K562 (cell line): ENCODE results near the gene RNF13. TPM values are rescaled to one million over a fixed set of nuclear protein-coding genes. Genes with fewer than 3 reads are reported as not detected.

Experiments used
- ARID1B ChIP-seq: fragments of 450-650 bp; IDR thresholded peaks from 2 replicates; pipeline ENCODE4 v1.6.1; 2016; ENCODE audit warnings: antibody characterized with exemption, mild to moderate bottlenecking, inconsistent platforms
- ATF4 ChIP-seq: fragments of 450-650 bp; formaldehyde crosslinking; IDR thresholded peaks from 2 replicates; pipeline ENCODE4 v1.4.0; 2022; ENCODE audit warnings: mild to moderate bottlenecking, moderate library complexity
- BACH1 ChIP-seq: fragments of 200-800 bp; sonication (Bioruptor generic); IDR thresholded peaks from 2 replicates; pipeline ENCODE4 v1.6.1; 2016; ENCODE audit warnings: missing genetic modification characterization, missing compliant biosample characterization
- BCL6 ChIP-seq: fragments of 250-450 bp; sonication (Bioruptor Pico); IDR thresholded peaks from 2 replicates; pipeline ENCODE4 v1.4.0; 2020
- BMI1 ChIP-seq: fragments of 150-350 bp; IDR thresholded peaks from 2 replicates; pipeline ENCODE4 v1.6.1; 2014; ENCODE audit warnings: low read length
- CREB1 ChIP-seq, 2 experiments: sonication (generic) in 1 of 2; formaldehyde crosslinking in 1 of 2; IDR thresholded peaks; 2 replicates each; pipeline versions ENCODE4 v1.6.1 to v1.8.0; 2012 to 2022; ENCODE audit warnings: inconsistent platforms in 1 of 2, mild to moderate bottlenecking in 1 of 2, missing genetic modification reagents in 1 of 2, moderate library complexity in 1 of 2
- FOSL1 ChIP-seq: fragments of 200-800 bp; sonication (Bioruptor generic); conservative IDR thresholded peaks from 2 replicates; pipeline ENCODE4 v1.6.1; 2016; ENCODE audit warnings: missing genetic modification characterization, missing compliant biosample characterization
- HNRNPLL ChIP-seq: fragments of 200-400 bp; formaldehyde crosslinking; IDR thresholded peaks from 2 replicates; pipeline ENCODE4 v1.6.1; 2017; ENCODE audit warnings: low read length, low read depth, mild to moderate bottlenecking; ENCODE audit not compliant: poor library complexity, severe bottlenecking
- KLF10 ChIP-seq: fragments of 250-450 bp; sonication (Bioruptor Pico); IDR thresholded peaks from 2 replicates; pipeline ENCODE4 v1.6.1; 2021; ENCODE audit warnings: matching md5 sums
- KLF6 ChIP-seq: fragments of 250-450 bp; sonication (Bioruptor Pico); IDR thresholded peaks from 2 replicates; pipeline ENCODE4 v1.4.0; 2020; ENCODE audit warnings: mild to moderate bottlenecking, moderate library complexity, borderline replicate concordance
- MAFF ChIP-seq: IDR thresholded peaks from 2 replicates; pipeline ENCODE4 v1.6.1; 2012; ENCODE audit warnings: low read length, improper control_type of control experiment
- MAFG ChIP-seq: fragments of 450-650 bp; conservative IDR thresholded peaks from 2 replicates; pipeline ENCODE4 v1.6.1; 2016; ENCODE audit warnings: missing genetic modification characterization, missing compliant biosample characterization
- MAFK ChIP-seq: IDR thresholded peaks from 2 replicates; pipeline ENCODE4 v1.6.1; 2011; ENCODE audit warnings: low read length, improper control_type of control experiment
- MYBL2 ChIP-seq, 2 experiments: fragments of 450-650 bp in 1 of 2; sonication (generic) in 1 of 2; formaldehyde crosslinking in 1 of 2; IDR thresholded peaks; 2 replicates each; pipeline versions ENCODE4 v1.6.1 to v1.8.1; 2017 to 2022; ENCODE audit warnings: borderline replicate concordance in 1 of 2, inconsistent platforms in 1 of 2, low read depth in 1 of 2, mild to moderate bottlenecking in 1 of 2, missing genetic modification reagents in 1 of 2, moderate library complexity in 1 of 2
- NFIX ChIP-seq: fragments of 250-450 bp; sonication (Bioruptor Pico); IDR thresholded peaks from 2 replicates; pipeline ENCODE4 v1.4.0; 2020; ENCODE audit warnings: low read depth, mild to moderate bottlenecking, moderate library complexity
- NFYB ChIP-seq: IDR thresholded peaks from 2 replicates; pipeline ENCODE4 v1.6.1; 2011; ENCODE audit warnings: mild to moderate bottlenecking, moderate library complexity; ENCODE audit not compliant: insufficient read length; ENCODE audit errors: extremely low read depth
- PCBP2 ChIP-seq: fragments of 200-400 bp; formaldehyde crosslinking; IDR thresholded peaks from 2 replicates; pipeline ENCODE4 v1.6.1; 2018; ENCODE audit warnings: low read length, low read depth, mild to moderate bottlenecking, moderate library complexity; ENCODE audit not compliant: poor library complexity, severe bottlenecking
- RB1 ChIP-seq: fragments of 450-650 bp; IDR thresholded peaks from 2 replicates; pipeline ENCODE4 v1.6.1; 2017; ENCODE audit warnings: low read depth, mild to moderate bottlenecking
- RBFOX2 ChIP-seq: fragments of 200-400 bp; formaldehyde crosslinking; IDR thresholded peaks from 2 replicates; pipeline ENCODE4 v1.6.1; 2017; ENCODE audit warnings: low read depth, mild to moderate bottlenecking, low read length, moderate library complexity
- SETDB1 ChIP-seq: IDR thresholded peaks from one replicate; pipeline ENCODE4 v1.6.1; 2012; ENCODE audit warnings: low read length, control low read depth, inconsistent platforms
- STAT5B ChIP-seq: fragments of 250-450 bp; sonication (Bioruptor Pico); IDR thresholded peaks from 2 replicates; pipeline ENCODE4 v1.8.0; 2021; ENCODE audit warnings: mild to moderate bottlenecking, inconsistent platforms
- TRIM28 ChIP-seq: fragments of 450-650 bp; IDR thresholded peaks from 2 replicates; pipeline ENCODE4 v1.6.1; 2017
- TSC22D4 ChIP-seq: fragments of 450-650 bp; IDR thresholded peaks from 2 replicates; pipeline ENCODE4 v1.6.1; 2016; ENCODE audit warnings: missing genetic modification characterization, missing biosample characterization, control low read depth
- ZC3H8 ChIP-seq: fragments of 450-650 bp; IDR thresholded peaks from 2 replicates; pipeline ENCODE4 v1.6.1; 2017
- ZNF311 ChIP-seq: fragments of 250-450 bp; sonication (Bioruptor Pico); IDR thresholded peaks from 2 replicates; pipeline ENCODE4 v1.4.0; 2020; ENCODE audit warnings: mild to moderate bottlenecking, moderate library complexity
- polyA plus RNA-seq, 8 experiments: library from polyadenylated mRNA; depleted of rRNA in 4 of 8; stranded (reverse) in 5 of 8; unstranded in 3 of 8; fragments of >200 nt; fragmentation: Nextera tagmentation in 2 of 8; fragmentation: Illumina TruSeq in 1 of 8; extraction: Ambion mirVana in 2 of 8; extraction: Trizol in 1 of 8; gene quantifications; 2 replicates each; pipeline versions ENCODE4 v1.2.1 to v1.2.3, GENCODE V29; 2011 to 2014; ENCODE audit warnings: inconsistent platforms in 1 of 8, missing spikeins in 1 of 8
- total RNA-seq, 7 experiments: library from RNA; depleted of rRNA in 6 of 7; stranded (reverse); fragments of >200 nt in 6 of 7; fragmentation: Illumina TruSeq in 2 of 7; extraction: Trizol in 2 of 7; gene quantifications; 2 replicates each; pipeline versions ENCODE4 v1.2.1 to v1.2.3, GENCODE V29; 2011 to 2021; ENCODE audit warnings: low replicate concordance in 1 of 7
- TF ChIP-seq, protein P1 (sequence below): fragments of 250-450 bp; sonication (Bioruptor Pico); IDR thresholded peaks from 2 replicates; pipeline ENCODE4 v1.4.0; 2020; ENCODE audit warnings: borderline replicate concordance
- TF ChIP-seq, protein P2 (sequence below): fragments of 450-650 bp; IDR thresholded peaks from 2 replicates; pipeline ENCODE4 v1.6.1; 2016; ENCODE audit warnings: antibody characterized with exemption

Gene RNF13
- total and polyA plus RNA-seq, 9 of the 15 experiments (the other 6 are each of a cell fraction or from before 2014, with no cell fraction given) = 12.7 to 35.8 (median 18.9) TPM

DNA sequence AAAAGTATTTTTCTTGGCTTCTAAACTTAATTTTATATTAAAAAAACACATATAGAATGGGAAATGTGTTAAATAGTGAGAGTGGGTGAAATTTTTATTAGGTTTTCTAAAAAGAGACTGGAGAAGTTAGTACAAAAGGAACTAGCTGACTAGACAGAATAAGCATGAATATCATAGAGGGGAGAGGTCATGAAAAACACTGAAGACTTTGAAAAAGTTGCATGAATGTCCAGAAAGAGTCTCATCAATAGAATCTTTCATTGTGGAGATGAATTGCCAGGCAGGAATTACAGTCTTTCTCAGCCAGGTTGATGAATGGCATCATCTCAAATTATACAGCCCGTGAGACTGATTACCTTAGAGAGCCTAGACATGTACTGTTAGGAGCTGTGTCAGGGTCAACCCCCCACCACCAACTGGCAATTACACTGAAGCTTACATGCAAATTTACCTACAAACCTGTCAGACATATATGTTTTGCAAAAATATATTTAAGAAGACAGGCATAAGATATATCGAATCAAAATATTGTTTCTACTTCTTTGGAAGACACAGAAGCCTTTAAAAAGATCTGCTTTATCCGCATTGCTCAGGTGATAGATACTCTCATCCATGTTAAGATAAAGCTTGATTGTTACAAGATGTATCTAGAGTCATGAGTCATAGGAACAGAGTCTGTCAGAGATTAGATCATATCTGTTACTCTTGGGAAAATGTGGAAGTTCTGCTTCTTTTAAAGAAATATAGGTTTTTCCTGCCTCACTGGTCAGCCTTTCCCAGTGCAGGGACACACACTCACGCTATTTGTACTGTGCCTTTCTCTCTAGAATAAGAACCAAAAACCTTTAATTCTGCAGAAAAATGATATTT, 192.5 kb downstream of the RNF13 start (continued):
- TF ChIP-seq PCBP2 = no peak
- TF ChIP-seq SETDB1 = no peak
- no peak for TF ChIP-seq BACH1 (tag)
- TF ChIP-seq MYBL2 (IDR thresholded peaks at IDR 0.05; ENCODE audit: low read depth) = no peak
- TF ChIP-seq MYBL2 (CRISPR knock-in tag; IDR thresholded peaks at IDR 0.05; ENCODE audit: borderline replicate concordance) = no peak
- TF ChIP-seq STAT5B = no peak
- TF ChIP-seq ZC3H8 = no peak
- TF ChIP-seq, protein P1, sequence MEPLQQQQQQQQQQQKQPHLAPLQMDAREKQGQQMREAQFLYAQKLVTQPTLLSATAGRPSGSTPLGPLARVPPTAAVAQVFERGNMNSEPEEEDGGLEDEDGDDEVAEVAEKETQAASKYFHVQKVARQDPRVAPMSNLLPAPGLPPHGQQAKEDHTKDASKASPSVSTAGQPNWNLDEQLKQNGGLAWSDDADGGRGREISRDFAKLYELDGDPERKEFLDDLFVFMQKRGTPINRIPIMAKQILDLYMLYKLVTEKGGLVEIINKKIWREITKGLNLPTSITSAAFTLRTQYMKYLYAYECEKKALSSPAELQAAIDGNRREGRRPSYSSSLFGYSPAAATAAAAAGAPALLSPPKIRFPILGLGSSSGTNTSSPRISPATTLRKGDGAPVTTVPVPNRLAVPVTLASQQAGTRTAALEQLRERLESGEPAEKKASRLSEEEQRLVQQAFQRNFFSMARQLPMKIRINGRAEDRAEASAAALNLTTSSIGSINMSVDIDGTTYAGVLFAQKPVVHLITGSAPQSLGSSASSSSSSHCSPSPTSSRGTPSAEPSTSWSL = no peak
- peak; percentile 32; the same call in 1 of the 2 replicates for TF ChIP-seq MAFG (tag)
- TF ChIP-seq RBFOX2 = no peak
- no peak for TF ChIP-seq BMI1
- TF ChIP-seq TSC22D4 = no peak
- peak; percentile 36; the same call in 1 of the 2 replicates for TF ChIP-seq ARID1B
- TF ChIP-seq HNRNPLL = no peak
- no peak for TF ChIP-seq ATF4 (CRISPR knock-in tag)
- no peak for TF ChIP-seq NFIX
- TF ChIP-seq BCL6 (CRISPR knock-in tag) = no peak
- TF ChIP-seq FOSL1 = peak; percentile 82
- TF ChIP-seq KLF10 (CRISPR knock-in tag) = no peak
- TF ChIP-seq RB1 = no peak
- TF ChIP-seq, protein P2, sequence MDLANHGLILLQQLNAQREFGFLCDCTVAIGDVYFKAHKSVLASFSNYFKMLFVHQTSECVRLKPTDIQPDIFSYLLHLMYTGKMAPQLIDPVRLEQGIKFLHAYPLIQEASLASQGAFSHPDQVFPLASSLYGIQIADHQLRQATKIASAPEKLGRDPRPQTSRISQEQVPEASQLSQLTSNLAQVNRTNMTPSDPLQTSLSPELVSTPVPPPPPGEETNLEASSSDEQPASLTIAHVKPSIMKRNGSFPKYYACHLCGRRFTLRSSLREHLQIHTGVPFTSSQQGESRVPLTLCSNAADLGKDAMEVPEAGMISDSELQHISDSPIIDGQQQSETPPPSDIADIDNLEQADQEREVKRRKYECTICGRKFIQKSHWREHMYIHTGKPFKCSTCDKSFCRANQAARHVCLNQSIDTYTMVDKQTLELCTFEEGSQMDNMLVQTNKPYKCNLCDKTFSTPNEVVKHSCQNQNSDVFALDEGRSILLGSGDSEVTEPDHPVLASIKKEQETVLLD = no peak
- TF ChIP-seq CREB1 (IDR thresholded peaks at IDR 0.05) = no peak
- TF ChIP-seq CREB1 (CRISPR knock-in tag; IDR thresholded peaks at IDR 0.05) = no peak
- TF ChIP-seq KLF6 (CRISPR knock-in tag) = no peak
- TF ChIP-seq MAFF = peak; percentile 49
- TF ChIP-seq MAFK = 0 out of 2 replicates have a peak, but pooled peaks have one; percentile 19
- TF ChIP-seq ZNF311 (CRISPR knock-in tag) = no peak
- no peak for TF ChIP-seq TRIM28
- no peak for TF ChIP-seq NFYB
